CD4-positive, alpha-beta T cell (primary cell): ENCODE data around the gene PKIB. TPM values are rescaled to one million over a fixed set of nuclear protein-coding genes. Genes with fewer than 3 reads are reported as not detected.

Experiments used
- ATAC-seq: fragments of 200-7000 bp; cut with Tn5 transposase; one replicate; pipeline ENCODE4 v1.10.0; 2022; ENCODE audit warnings: mild to moderate bottlenecking; ENCODE audit not compliant: poor library complexity
- CTCF ChIA-PET: fragments of 350-600 bp; sonication (Branson Sonifier 250); formaldehyde crosslinking; loops from one replicate; lab custom pipeline; 2021; ENCODE audit warnings: antibody characterized with exemption, inconsistent platforms; lab: Charles Lee
- POLR2A ChIA-PET: fragments of 350-600 bp; sonication (Branson Sonifier 250); formaldehyde crosslinking; loops from one replicate; lab custom pipeline; 2021; ENCODE audit warnings: antibody characterized with exemption, inconsistent platforms; lab: Charles Lee
- DNase-seq, 14 experiments: peaks; one replicate each; pipeline ENCODE4 v3.0.0-alpha.2; 2013 to 2020; ENCODE audit warnings: mixed read lengths in 2 of 14
- H3K27ac ChIP-seq, 2 donors: one replicate each; pipeline versions ENCODE4 v1.5.1 to v1.7.0; 2013; ENCODE audit warnings: low read length in 2 of 2, low read depth in 1 of 2, mild to moderate bottlenecking in 1 of 2
- H3K27me3 ChIP-seq, 2 experiments: 1 replicate in 1 of 2; 2 replicates in 1 of 2; pipeline versions ENCODE4 v1.6.1 to v1.7.0; 2013; ENCODE audit warnings: low read length in 2 of 2, control low read depth in 1 of 2, mild to moderate bottlenecking in 1 of 2, moderate library complexity in 1 of 2; ENCODE audit not compliant: insufficient read depth in 2 of 2, control insufficient read depth in 1 of 2
- H3K36me3 ChIP-seq: one replicate; pipeline ENCODE4 v1.6.1; 2013; ENCODE audit warnings: low read length, control low read depth; ENCODE audit not compliant: insufficient read depth
- H3K4me1 ChIP-seq: one replicate; pipeline ENCODE4 v1.6.1; 2013; ENCODE audit warnings: low read length, control low read depth; ENCODE audit not compliant: insufficient read depth
- H3K4me3 ChIP-seq: one replicate; pipeline ENCODE4 v1.5.1; 2013; ENCODE audit warnings: mild to moderate bottlenecking, low read length, moderate library complexity
- H3K9me3 ChIP-seq, 2 experiments: 1 replicate in 1 of 2; 2 replicates in 1 of 2; pipeline versions ENCODE4 v1.6.1 to v1.7.0; 2013; ENCODE audit warnings: low read length in 2 of 2, mild to moderate bottlenecking in 2 of 2, control low read depth in 1 of 2, moderate library complexity in 1 of 2; ENCODE audit not compliant: control insufficient read depth in 1 of 2, insufficient read depth in 1 of 2
- H3K27ac Mint-ChIP-seq: one replicate; pipeline ENCODE4 v1.8.0; 2020; ENCODE audit warnings: mixed read lengths
- H3K27me3 Mint-ChIP-seq: one replicate; pipeline ENCODE4 v1.8.0; 2021; ENCODE audit warnings: mixed read lengths
- H3K36me3 Mint-ChIP-seq: one replicate; pipeline ENCODE4 v1.8.0; 2021; ENCODE audit warnings: low read depth, mixed read lengths
- H3K4me1 Mint-ChIP-seq: one replicate; pipeline ENCODE4 v1.8.0; 2021; ENCODE audit warnings: low read depth, mixed read lengths
- H3K4me3 Mint-ChIP-seq: one replicate; pipeline ENCODE4 v1.8.0; 2020; ENCODE audit warnings: mild to moderate bottlenecking, mixed read lengths
- H3K9me3 Mint-ChIP-seq: one replicate; pipeline ENCODE4 v1.8.0; 2020; ENCODE audit warnings: mixed read lengths
- intact Hi-C, 2 experiments: fragments of 100-400 bp; cut with DNase I in 1 of 2; cut with micrococcal nuclease in 1 of 2; formaldehyde crosslinking; loops; one replicate each; pipeline versions ENCODE4 v1.15.1 to v1.9.0; 2023 to 2025; cut with DNase I, micrococcal nuclease
- total RNA-seq, 174 experiments: library from RNA in 2 of 174; stranded (reverse) in 2 of 174; gene quantifications; one replicate each; pipeline ENCODE4 v1.2.3 and lab custom pipeline; 2021 to 2026
- TF ChIP-seq, protein P1 (sequence below): fragments of 200-600 bp; IDR thresholded peaks from one replicate; pipeline ENCODE4 v1.8.0; 2022; ENCODE audit warnings: antibody characterized with exemption, mild to moderate bottlenecking

The PKIB gene
- total RNA-seq, 2 experiments from 2014 or later, result 0.47 to 1.1 TPM

DNA sequence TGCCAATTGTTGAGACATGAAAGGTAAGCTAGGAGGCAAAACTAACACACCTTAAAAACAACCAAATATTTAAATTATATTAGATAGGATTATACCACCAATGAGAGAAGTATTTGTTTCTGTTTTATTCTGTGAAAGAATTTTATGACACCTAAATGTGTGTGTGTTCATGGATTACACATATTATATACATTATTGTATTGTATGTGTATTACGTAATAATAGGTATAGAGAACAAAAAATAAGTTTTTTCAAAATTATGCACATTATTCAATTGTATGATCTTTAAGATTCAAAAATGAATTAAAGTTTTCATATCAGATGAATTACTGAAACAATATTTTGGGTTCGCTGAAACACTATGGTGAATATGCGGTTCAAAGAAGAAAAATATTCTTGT lies 85.0 kb downstream of the PKIB start:
- Mint-ChIP-seq H3K4me3 (no peak overlapping the region), H3K9me3 (no peaks in the 10 kb centered on the region), H3K4me1 (no peaks in the 10 kb centered on the region), H3K27ac (no peak overlapping the region), H3K36me3 (no peaks in the 10 kb centered on the region), H3K27me3 (no peaks in the 10 kb centered on the region)
- DNase-seq, result no peak
- Histone ChIP-seq H3K36me3 (no peaks in the 10 kb centered on the region), H3K9me3 (no peaks in the 10 kb centered on the region), H3K27me3 (peaks cover 0 to 3% of the 10 kb centered on the region in 2 experiments), H3K4me3 (no peak overlapping the region), H3K4me1 (no peaks in the 10 kb centered on the region), H3K27ac (no peak overlapping the region)
- no peak for ATAC-seq
- ChIA-PET CTCF (interaction anchor here (1.2 kb wide), 1 partner anchor 9 kb away, joined by 4 read pairs; no protein-coding TSS in a partner anchor), POLR2A (no interaction called here)
- TF ChIP-seq, protein P1, sequence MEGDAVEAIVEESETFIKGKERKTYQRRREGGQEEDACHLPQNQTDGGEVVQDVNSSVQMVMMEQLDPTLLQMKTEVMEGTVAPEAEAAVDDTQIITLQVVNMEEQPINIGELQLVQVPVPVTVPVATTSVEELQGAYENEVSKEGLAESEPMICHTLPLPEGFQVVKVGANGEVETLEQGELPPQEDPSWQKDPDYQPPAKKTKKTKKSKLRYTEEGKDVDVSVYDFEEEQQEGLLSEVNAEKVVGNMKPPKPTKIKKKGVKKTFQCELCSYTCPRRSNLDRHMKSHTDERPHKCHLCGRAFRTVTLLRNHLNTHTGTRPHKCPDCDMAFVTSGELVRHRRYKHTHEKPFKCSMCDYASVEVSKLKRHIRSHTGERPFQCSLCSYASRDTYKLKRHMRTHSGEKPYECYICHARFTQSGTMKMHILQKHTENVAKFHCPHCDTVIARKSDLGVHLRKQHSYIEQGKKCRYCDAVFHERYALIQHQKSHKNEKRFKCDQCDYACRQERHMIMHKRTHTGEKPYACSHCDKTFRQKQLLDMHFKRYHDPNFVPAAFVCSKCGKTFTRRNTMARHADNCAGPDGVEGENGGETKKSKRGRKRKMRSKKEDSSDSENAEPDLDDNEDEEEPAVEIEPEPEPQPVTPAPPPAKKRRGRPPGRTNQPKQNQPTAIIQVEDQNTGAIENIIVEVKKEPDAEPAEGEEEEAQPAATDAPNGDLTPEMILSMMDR, result no peak
- intact Hi-C loops, result no loop called here

DNA sequence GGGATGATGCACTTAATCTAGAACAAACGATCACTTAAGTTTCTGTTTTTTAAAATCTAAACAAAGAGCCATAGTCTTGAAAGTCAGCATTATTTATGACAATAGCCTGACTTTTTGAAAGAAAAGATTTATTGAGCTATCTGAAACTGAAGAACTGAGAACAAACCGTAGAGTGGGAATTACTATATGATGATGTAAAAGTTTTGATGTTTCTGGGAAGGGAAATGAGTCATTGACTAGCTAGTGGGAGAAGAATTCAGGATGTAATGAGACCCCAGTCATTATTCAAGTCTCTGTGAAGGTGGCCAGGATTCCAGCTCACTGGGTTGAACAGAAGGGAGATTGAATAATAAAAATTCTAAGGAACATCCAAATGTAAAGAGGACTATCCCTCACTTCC lies 85.9 kb downstream of the PKIB start:
- TF ChIP-seq, protein P1, result no peak
- DNase-seq (no peak), ATAC-seq (no peak)
- Histone ChIP-seq H3K9me3 (no peaks in the 10 kb centered on the region), H3K27me3 (peaks cover 0 to 3% of the 10 kb centered on the region in 2 experiments), H3K4me3 (no peak overlapping the region), H3K27ac (no peak overlapping the region), H3K36me3 (no peaks in the 10 kb centered on the region), H3K4me1 (no peaks in the 10 kb centered on the region)
- no peaks in the 10 kb centered on the region for H3K27me3 Mint-ChIP-seq
- H3K4me1 Mint-ChIP-seq, result no peaks in the 10 kb centered on the region
- H3K4me3 Mint-ChIP-seq, result no peak overlapping the region
- CTCF ChIA-PET, result interaction anchor here (1.2 kb wide), 1 partner anchor 10 kb away, joined by 4 read pairs; no protein-coding TSS in a partner anchor
- H3K36me3 Mint-ChIP-seq, result no peaks in the 10 kb centered on the region
- intact Hi-C loops, result no loop called here
- POLR2A ChIA-PET, result no interaction called here
- no peaks in the 10 kb centered on the region for H3K9me3 Mint-ChIP-seq
- H3K27ac Mint-ChIP-seq, result no peak overlapping the region

DNA sequence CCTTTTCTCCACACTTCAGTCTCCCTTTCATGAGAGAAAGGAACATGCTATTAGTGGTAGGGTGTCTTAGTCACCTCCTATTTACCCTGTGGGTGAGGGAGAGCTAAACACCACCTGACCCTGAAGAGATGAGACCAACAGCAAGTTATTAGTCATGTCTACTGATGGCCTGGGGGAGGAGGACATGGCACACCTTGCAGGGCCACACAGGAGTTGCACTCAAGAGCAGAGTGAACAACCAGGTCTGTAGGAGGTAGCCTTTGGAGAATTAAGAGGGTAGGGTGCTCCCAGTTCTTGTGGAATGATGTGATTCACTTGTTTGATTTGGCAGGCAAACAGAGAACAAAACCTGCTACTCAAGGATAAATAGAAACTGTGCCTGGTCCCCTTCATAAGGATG lies 86.6 kb downstream of the PKIB start:
- Mint-ChIP-seq H3K27ac (no peak overlapping the region), H3K27me3 (no peaks in the 10 kb centered on the region), H3K36me3 (no peaks in the 10 kb centered on the region), H3K4me3 (no peak overlapping the region), H3K9me3 (no peaks in the 10 kb centered on the region), H3K4me1 (no peaks in the 10 kb centered on the region)
- Histone ChIP-seq H3K36me3 (no peaks in the 10 kb centered on the region), H3K4me1 (no peaks in the 10 kb centered on the region), H3K4me3 (no peak overlapping the region), H3K9me3 (no peaks in the 10 kb centered on the region), H3K27ac (no peak overlapping the region), H3K27me3 (peaks cover 0 to 3% of the 10 kb centered on the region in 2 experiments)
- ATAC-seq (no peak), DNase-seq (no peak)
- CTCF ChIA-PET, result no interaction called here
- TF ChIP-seq, protein P1, result no peak
- intact Hi-C loops, result no loop called here
- POLR2A ChIA-PET, result no interaction called here
